Aorta (tissue), 5 donors: ENCODE results near the gene POLD3. TPM values are rescaled to one million over a fixed set of nuclear protein-coding genes. Genes with fewer than 3 reads are reported as not detected.

ENCODE experiments used
- ATAC-seq: fragments of 200-7000 bp; cut with Tn5 transposase; one replicate; pipeline ENCODE4 v1.9.1; 2022; ENCODE audit warnings: moderate library complexity; ENCODE audit not compliant: low FRiP score
- DNase-seq, 2 donors: peaks; one replicate each; pipeline ENCODE4 v3.0.0-alpha.2; 2020
- H3K27ac ChIP-seq, 2 donors: one replicate each; pipeline ENCODE4 v1.5.1; 2013; ENCODE audit warnings: low read length in 2 of 2, mild to moderate bottlenecking in 2 of 2, moderate library complexity in 2 of 2, control low read depth in 1 of 2, inconsistent platforms in 1 of 2, low read depth in 1 of 2
- H3K27me3 ChIP-seq, 2 donors: one replicate each; pipeline ENCODE4 v1.6.1; 2013; ENCODE audit warnings: control low read depth in 1 of 2, low read length in 1 of 2, mild to moderate bottlenecking in 1 of 2, moderate library complexity in 1 of 2; ENCODE audit not compliant: insufficient read depth in 2 of 2, control insufficient read depth in 1 of 2
- H3K36me3 ChIP-seq, 2 donors: one replicate each; pipeline ENCODE4 v1.6.1; 2013; ENCODE audit warnings: control low read depth in 1 of 2, low read length in 1 of 2, mild to moderate bottlenecking in 1 of 2; ENCODE audit not compliant: insufficient read depth in 2 of 2, control insufficient read depth in 1 of 2
- H3K4me1 ChIP-seq, 2 donors: one replicate each; pipeline ENCODE4 v1.6.1; 2013; ENCODE audit warnings: low read length in 2 of 2, control low read depth in 1 of 2, mild to moderate bottlenecking in 1 of 2, moderate library complexity in 1 of 2; ENCODE audit not compliant: insufficient read depth in 2 of 2, control insufficient read depth in 1 of 2
- H3K4me3 ChIP-seq, 2 donors: one replicate each; pipeline ENCODE4 v1.5.1; 2013; ENCODE audit warnings: low read length in 2 of 2, control low read depth in 1 of 2, mild to moderate bottlenecking in 1 of 2
- H3K9me3 ChIP-seq: one replicate; pipeline ENCODE4 v1.6.1; 2013; ENCODE audit warnings: mild to moderate bottlenecking, low read length; ENCODE audit not compliant: control insufficient read depth
- WGBS, 2 donors: extraction: QIAGEN DNeasy Blood & Tissue Kit; methylation state at CpG; one replicate each; pipeline ENCODE4 v1.1.7; 2013; 5-methylcytosine and 5-hydroxymethylcytosine counted together
- intact Hi-C, 2 donors: fragments of 100-400 bp; cut with DNase I; formaldehyde crosslinking; loops; one replicate each; pipeline versions ENCODE4 v1.14.2 to v1.15.0; 2022
- polyA plus RNA-seq, 2 donors: library from polyadenylated mRNA; stranded (reverse); fragments of 200-250 nt; gene quantifications; one replicate each; pipeline ENCODE4 v1.2.3, GENCODE V29; 2013
- total RNA-seq, 2 donors: library from RNA; stranded (reverse); fragmentation: NEBNext Ultra II Directional; extraction: Animal tissue kit (Norgen Biotek cat#: 25700); gene quantifications; one replicate each; pipeline ENCODE4 v1.2.1, GENCODE V29; 2021
- donor health status: healthy with polysubstance abuse.
- donor health status: Bipolar disorder and iron deficiency.
- donor health status: DM: no; HTN: no; CAD: no.
- donor health status: DM: no; HTN: no; CAD: no.
- donor health status: DM: yes; HTN: yes; CAD: no.

Gene POLD3
- total and polyA plus RNA-seq, 4 donors: 3.9 to 19.0 (median 11.4) TPM

GRCh38 chr11:74681686-74682651 lies 89.6 kb downstream of the POLD3 start:
- Histone ChIP-seq H3K4me1 (no peaks in the 10 kb centered on the region), H3K36me3 (no peaks in the 10 kb centered on the region), H3K9me3 (no peaks in the 10 kb centered on the region), H3K27ac (no peak overlapping the region), H3K4me3 (no peak overlapping the region), H3K27me3 (no peaks in the 10 kb centered on the region)
- intact Hi-C loops: loop anchor here in 1 of 2 donors (5.0 kb wide), 1 partner anchor 40 kb away; no protein-coding TSS in a partner anchor
- ATAC-seq (no peak), DNase-seq (peak; percentile 49 to 79)
- WGBS, 2 donors: 45 to 47% methylated on average over 12 of the region's 12 CpGs

GRCh38 chr11:74682731-74683278 lies 90.4 kb downstream of the POLD3 start:
- ATAC-seq (no peak), DNase-seq (peak; percentile 33 to 70)
- no peaks in the 10 kb centered on the region for H3K4me1 ChIP-seq
- no peaks in the 10 kb centered on the region for H3K27me3 ChIP-seq
- no peaks in the 10 kb centered on the region for H3K9me3 ChIP-seq
- no peaks in the 10 kb centered on the region for H3K36me3 ChIP-seq
- H3K27ac ChIP-seq: no peak overlapping the region
- intact Hi-C loops: loop anchor here in 1 of 2 donors (5.0 kb wide), 1 partner anchor 41 kb away; no protein-coding TSS in a partner anchor
- 80 to 81% methylated on average over 14 of the region's 14 CpGs for WGBS, 2 donors
- H3K4me3 ChIP-seq: peak overlapping the region in 1 of 2 donors; percentile 23

- intact Hi-C loops: loop anchor here in 1 of 2 donors (5.0 kb wide), 1 partner anchor 41 kb away; no protein-coding TSS in a partner anchor
- Histone ChIP-seq H3K27me3 (no peaks in the 10 kb centered on the region), H3K4me3 (peak overlapping the region; percentile 23 to 40), H3K9me3 (no peaks in the 10 kb centered on the region), H3K4me1 (no peaks in the 10 kb centered on the region), H3K36me3 (no peaks in the 10 kb centered on the region), H3K27ac (no peak overlapping the region)
- ATAC-seq (peak; percentile 37), DNase-seq (peak; percentile 63 to 86)
- WGBS, 2 donors: 3% methylated on average over 42 to 59 of the region's 59 CpGs
Measured at GRCh38 chr11:74683279-74683871, 91.0 kb downstream of the POLD3 start.

- Histone ChIP-seq H3K4me3 (no peak overlapping the region), H3K4me1 (no peaks in the 10 kb centered on the region), H3K27ac (no peak overlapping the region), H3K36me3 (no peaks in the 10 kb centered on the region), H3K27me3 (no peaks in the 10 kb centered on the region), H3K9me3 (no peaks in the 10 kb centered on the region)
- ATAC-seq (no peak), DNase-seq (peak; percentile 40 to 74)
- intact Hi-C loops: loop anchor here in 1 of 2 donors (5.0 kb wide), 1 partner anchor 42 kb away; no protein-coding TSS in a partner anchor
- 76 to 80% methylated on average over 12 of the region's 12 CpGs for WGBS, 2 donors
Measured at GRCh38 chr11:74683941-74684481, 91.6 kb downstream of the POLD3 start.

GRCh38 chr11:74684661-74685060 lies 92.3 kb downstream of the POLD3 start:
- WGBS, 2 donors: 93 to 100% methylated on average over 1 of the region's 1 CpG
- intact Hi-C loops: loop anchor here in 1 of 2 donors (5.0 kb wide), 1 partner anchor 42 kb away; no protein-coding TSS in a partner anchor
- Histone ChIP-seq H3K9me3 (no peaks in the 10 kb centered on the region), H3K27ac (no peak overlapping the region), H3K36me3 (no peaks in the 10 kb centered on the region), H3K4me1 (no peaks in the 10 kb centered on the region), H3K27me3 (no peaks in the 10 kb centered on the region), H3K4me3 (no peak overlapping the region)
- ATAC-seq: no peak
- peak; percentile 1 to 36 for DNase-seq

- DNase-seq (no peak), ATAC-seq (no peak)
- Histone ChIP-seq H3K27ac (no peak overlapping the region), H3K36me3 (no peaks in the 10 kb centered on the region), H3K9me3 (no peaks in the 10 kb centered on the region), H3K4me3 (no peak overlapping the region), H3K27me3 (no peaks in the 10 kb centered on the region), H3K4me1 (no peaks in the 10 kb centered on the region)
- intact Hi-C loops: no loop called here
Measured at GRCh38 chr11:74685338-74685737, 93.0 kb downstream of the POLD3 start.

GRCh38 chr11:74685905-74686304 lies 93.5 kb downstream of the POLD3 start:
- no peaks in the 10 kb centered on the region for H3K4me1 ChIP-seq
- 98 to 99% methylated on average over 3 of the region's 3 CpGs for WGBS, 2 donors
- intact Hi-C loops: no loop called here
- DNase-seq (peak; percentile 61 to 85), ATAC-seq (no peak)
- no peak overlapping the region for H3K27ac ChIP-seq
- H3K9me3 ChIP-seq: no peaks in the 10 kb centered on the region
- no peaks in the 10 kb centered on the region for H3K27me3 ChIP-seq
- no peak overlapping the region for H3K4me3 ChIP-seq
- no peaks in the 10 kb centered on the region for H3K36me3 ChIP-seq

- no peak for ATAC-seq
- WGBS, 2 donors: 81 to 93% methylated on average over 4 of the region's 4 CpGs
- no peak overlapping the region for H3K27ac ChIP-seq
- no peak overlapping the region for H3K4me3 ChIP-seq
- H3K9me3 ChIP-seq: no peaks in the 10 kb centered on the region
- intact Hi-C loops: loop anchor here in 1 of 2 donors (1.0 kb wide), 1 partner anchor 13 kb away; no protein-coding TSS in a partner anchor
- DNase-seq: peak; percentile 52 to 63
- no peaks in the 10 kb centered on the region for H3K36me3 ChIP-seq
- no peaks in the 10 kb centered on the region for H3K27me3 ChIP-seq
- no peaks in the 10 kb centered on the region for H3K4me1 ChIP-seq
Measured at GRCh38 chr11:74686792-74687191, 94.4 kb downstream of the POLD3 start.
